GM12878 (cell line): Measurements from ENCODE around the gene SERPINF2. TPM values are rescaled to one million over a fixed set of nuclear protein-coding genes. Genes with fewer than 3 reads are reported as not detected.

Experiments used
- ATAC-seq: fragments of 200-7000 bp; cut with Tn5 transposase; 3 replicates; pipeline ENCODE4 v1.9.1; 2020; ENCODE audit warnings: mild to moderate bottlenecking, moderate library complexity
- BruUV-seq: library from RNA; stranded (reverse); fragments of 400-500 nt; replicated peaks from 2 replicates; lab custom pipeline; 2021; lab: Mats Ljungman, UMichigan
- CTCF ChIA-PET: fragments of 300-600 bp; sonication (Branson Sonifier 250); formaldehyde crosslinking; extraction: SDS; loops from one replicate; lab custom pipeline; 2021; ENCODE audit warnings: inconsistent platforms; lab: Yijun Ruan, JAX
- POLR2A ChIA-PET: fragments of 350-600 bp; formaldehyde crosslinking; extraction: SDS; loops from one replicate; lab custom pipeline; 2021; ENCODE audit warnings: inconsistent platforms; lab: Charles Lee
- RAD21 ChIA-PET: fragments of 300-600 bp; sonication (Branson Sonifier 250); formaldehyde crosslinking; loops from one replicate; lab custom pipeline; 2023; ENCODE audit warnings: antibody characterized with exemption; ENCODE audit not compliant: unreplicated experiment; lab: Charles Lee
- SMC1A ChIA-PET: fragments of 300-600 bp; sonication (Branson Sonifier 250); formaldehyde crosslinking; loops from one replicate; lab custom pipeline; 2023; ENCODE audit not compliant: unreplicated experiment, uncharacterized antibody; lab: Charles Lee
- DNase-seq: peaks from one replicate; pipeline ENCODE4 v3.0.0-alpha.2; 2011; ENCODE audit warnings: low read depth, low spot score
- FAIRE-seq: peaks from 3 replicates; lab custom pipeline; 2011; peaks lifted over from hg19 to GRCh38; lab: Jason Lieb, UNC
- H2AFZ ChIP-seq: 2 replicates; pipeline ENCODE4 v1.6.0; 2011; ENCODE audit warnings: low read depth, low read length, control low read depth; ENCODE audit not compliant: control insufficient read depth
- H3K27ac ChIP-seq: 2 replicates; pipeline ENCODE4 v1.5.1; 2011; ENCODE audit warnings: control low read depth; ENCODE audit not compliant: control insufficient read depth, insufficient read depth
- H3K27me3 ChIP-seq, 2 experiments: replicated peaks in 1 of 2; 2 replicates each; pipeline versions ENCODE4 v1.6.0 to v1.6.1; 2011; ENCODE audit warnings: low read length in 1 of 2; ENCODE audit not compliant: control insufficient read depth in 2 of 2, insufficient read depth in 2 of 2
- H3K36me3 ChIP-seq, 2 experiments: 2 replicates each; pipeline ENCODE4 v1.5.1; 2011; ENCODE audit warnings: low read length in 1 of 2; ENCODE audit not compliant: control insufficient read depth in 2 of 2, insufficient read depth in 2 of 2
- H3K4me1 ChIP-seq: 2 replicates; pipeline ENCODE4 v1.6.1; 2011; ENCODE audit warnings: mild to moderate bottlenecking, low read length, moderate library complexity, mixed read lengths; ENCODE audit not compliant: control insufficient read depth, insufficient read depth
- H3K4me2 ChIP-seq: 2 replicates; pipeline ENCODE4 v1.6.0; 2011; ENCODE audit warnings: control low read depth; ENCODE audit not compliant: control insufficient read depth, insufficient read depth
- H3K4me3 ChIP-seq: fragments of 200-600 bp; sonication (generic); 2 replicates; pipeline ENCODE4 v1.5.1; 2016
- H3K79me2 ChIP-seq: 2 replicates; pipeline ENCODE4 v1.6.0; 2011; ENCODE audit warnings: low read length; ENCODE audit not compliant: control insufficient read depth, insufficient read depth
- H3K9ac ChIP-seq: 2 replicates; pipeline ENCODE4 v1.8.0; 2011; ENCODE audit warnings: low read length, control low read depth, mixed read lengths; ENCODE audit not compliant: control insufficient read depth, insufficient read depth
- H3K9me3 ChIP-seq: replicated peaks from 3 replicates; pipeline ENCODE4 v1.5.1; 2011; ENCODE audit warnings: mild to moderate bottlenecking, low read length; ENCODE audit not compliant: control insufficient read depth, insufficient read depth
- H4K20me1 ChIP-seq: 2 replicates; pipeline ENCODE4 v1.6.0; 2011; ENCODE audit not compliant: control insufficient read depth, insufficient read depth
- ATF3 ChIP-seq: IDR thresholded peaks from 2 replicates; pipeline ENCODE4 v1.6.1; 2011; ENCODE audit warnings: low read depth, mild to moderate bottlenecking, low read length, moderate library complexity, borderline replicate concordance; ENCODE audit errors: extremely low read depth
- EP300 ChIP-seq, 2 experiments: fragments of 150-350 bp in 1 of 2; IDR thresholded peaks; 2 replicates each; pipeline ENCODE4 v1.6.1; 2011 to 2012; ENCODE audit warnings: low read depth in 2 of 2, low read length in 2 of 2, borderline replicate concordance in 1 of 2, improper control_type of control experiment in 1 of 2, inconsistent platforms in 1 of 2; ENCODE audit not compliant: control insufficient read depth in 1 of 2
- EZH2 ChIP-seq: IDR thresholded peaks from 2 replicates; pipeline ENCODE4 v1.6.1; 2012; ENCODE audit warnings: low read depth, mild to moderate bottlenecking, control low read depth, inconsistent platforms, low read length, borderline replicate concordance; ENCODE audit not compliant: control insufficient read depth
- JUNB ChIP-seq: IDR thresholded peaks from 2 replicates; pipeline ENCODE4 v1.6.1; 2016; ENCODE audit warnings: antibody characterized with exemption, mild to moderate bottlenecking
- KDM1A ChIP-seq: fragments of 200-600 bp; sonication (generic); IDR thresholded peaks from 2 replicates; pipeline ENCODE4 v1.6.1; 2016; ENCODE audit warnings: borderline replicate concordance
- MYC ChIP-seq: IDR thresholded peaks from 2 replicates; pipeline ENCODE4 v1.6.1; 2011; ENCODE audit warnings: mild to moderate bottlenecking, low read length, moderate library complexity, inconsistent platforms; ENCODE audit not compliant: insufficient read depth, insufficient replicate concordance, insufficient read length, severe bottlenecking
- SMC3 ChIP-seq: IDR thresholded peaks from 2 replicates; pipeline ENCODE4 v1.6.1; 2011; ENCODE audit warnings: low read length, improper control_type of control experiment, borderline replicate concordance
- TARDBP ChIP-seq: IDR thresholded peaks from 2 replicates; pipeline ENCODE4 v1.6.1; 2016; ENCODE audit warnings: borderline replicate concordance
- ZNF274 ChIP-seq: IDR thresholded peaks from one replicate; pipeline ENCODE4 v1.8.0; 2011; ENCODE audit not compliant: insufficient read length, insufficient read depth
- WGBS: methylation state at CpG from one replicate; pipeline ENCODE4 v1.1.6; 2016; ENCODE audit warnings: low lambda C conversion rate; ENCODE audit not compliant: insufficient replicate concordance, insufficient coverage; ENCODE audit errors: missing lambda C conversion rate; 5-methylcytosine and 5-hydroxymethylcytosine counted together
- in situ Hi-C: fragments of 300-500 bp; cut with MboI; formaldehyde crosslinking; loops from 9 replicates; pipeline ENCODE4 v1.14.3; 2018; ENCODE audit warnings: mixed read lengths
- intact Hi-C: fragments of 100-400 bp; cut with micrococcal nuclease; formaldehyde crosslinking; loops from one replicate; pipeline ENCODE4 v1.14.2; 2022; ENCODE audit not compliant: unreplicated experiment
- polyA plus RNA-seq, 11 experiments: library from polyadenylated mRNA; depleted of rRNA in 4 of 11; unstranded in 6 of 11; stranded (reverse) in 5 of 11; fragments of >200 nt; fragmentation: Nextera tagmentation in 4 of 11; fragmentation: Illumina TruSeq in 1 of 11; extraction: Ambion mirVana in 4 of 11; extraction: Trizol in 1 of 11; gene quantifications; 1 replicate in 1 of 11; 2 replicates in 10 of 11; pipeline versions ENCODE4 v1.2.1 to v1.2.3, GENCODE V29; 2011 to 2016; ENCODE audit warnings: inconsistent platforms in 2 of 11, missing spikeins in 2 of 11, low read depth in 1 of 11
- total RNA-seq, 4 experiments: library from RNA; depleted of rRNA in 3 of 4; stranded (reverse); fragments of >200 nt in 3 of 4; fragmentation: Illumina TruSeq in 1 of 4; extraction: Trizol in 1 of 4; gene quantifications; 2 replicates each; pipeline versions ENCODE4 v1.2.1 to v1.2.3, GENCODE V29; 2013 to 2021

Gene SERPINF2
- total and polyA plus RNA-seq, 10 of the 15 experiments (the other 5 are each of a cell fraction or from before 2014, with no cell fraction given), result 0.04 to 0.21 (median 0.12) TPM; not detected in 6

GRCh38 chr17:1774390-1775176 is 31.9 kb downstream of the SERPINF2 start:
- Histone ChIP-seq H3K9me3 (no peaks in the 10 kb centered on the region), H3K27me3 (no peaks in the 10 kb centered on the region), H3K4me3 (no peak overlapping the region), H3K79me2 (no peaks in the 10 kb centered on the region), H2AFZ (no peak overlapping the region), H3K4me2 (no peak overlapping the region), H3K4me1 (peaks cover 4% of the 10 kb centered on the region), H3K27ac (no peak overlapping the region), H3K36me3 (peaks cover 5 to 7% of the 10 kb centered on the region in 2 experiments; a peak in 3 of 4 replicates), H3K9ac (no peak overlapping the region), H4K20me1 (no peaks in the 10 kb centered on the region)
- intact Hi-C loops (no loop called here), in situ Hi-C loops (no loop called here)
- ChIA-PET POLR2A (interaction anchor here (1.4 to 1.8 kb wide), 2 partner anchors 8 to 58 kb away, joined by 4 to 10 read pairs; no protein-coding TSS in a partner anchor), RAD21 (no interaction called here), SMC1A (interaction anchor here (1.1 to 1.3 kb wide), 2 partner anchors 29 to 59 kb away, joined by 3 to 4 read pairs; no protein-coding TSS in a partner anchor), CTCF (interaction anchor here (1.0 to 1.2 kb wide), 2 partner anchors 53 to 61 kb away, joined by 3 read pairs; no protein-coding TSS in a partner anchor)
- no TSS peak for BruUV-seq
- whole genome bisulfite sequencing, result 83% methylated on average over 21 of the region's 21 CpGs
- DNase-seq (no peak), ATAC-seq (no peak), FAIRE-seq (no peak)
- TF ChIP-seq EP300 (IDR thresholded peaks at IDR 0.05; ENCODE audit: borderline replicate concordance in 1 of 2, control insufficient read depth in 1 of 2, low read depth in 2 of 2, low read length in 2 of 2), result no peak
- no peak for TF ChIP-seq MYC
- no peak for TF ChIP-seq JUNB
- TF ChIP-seq KDM1A, result no peak
- no peak for TF ChIP-seq ATF3
- TF ChIP-seq EZH2, result no peak
- TF ChIP-seq ZNF274, result no peak
- no peak for TF ChIP-seq SMC3
- no peak for TF ChIP-seq TARDBP
